BE2C (cell line): Measurements from ENCODE around the gene ZNF626.
"Not testable (repeated sequence)": the region's sequence is repeated elsewhere in the genome, so short reads cannot be mapped to it uniquely, and the experiment has no call there.

Experiments
- DNase-seq: peaks from one replicate; pipeline ENCODE4 v3.0.0-alpha.2; 2020
- H3K27me3 ChIP-seq: fragments of 250-450 bp; sonication (Bioruptor Pico); 2 replicates; pipeline ENCODE4 v1.5.1; 2020; ENCODE audit warnings: mild to moderate bottlenecking
- H3K36me3 ChIP-seq: fragments of 250-450 bp; sonication (Bioruptor Pico); 2 replicates; pipeline ENCODE4 v1.5.1; 2020; ENCODE audit warnings: mild to moderate bottlenecking
- H3K4me1 ChIP-seq: fragments of 250-450 bp; sonication (Bioruptor Pico); 2 replicates; pipeline ENCODE4 v1.5.1; 2020
- H3K4me3 ChIP-seq: 2 replicates; pipeline ENCODE4 v1.5.1; 2011; ENCODE audit warnings: low read depth, low read length
- H3K9me3 ChIP-seq: fragments of 250-450 bp; sonication (Bioruptor Pico); 2 replicates; pipeline ENCODE4 v1.5.1; 2020
- TF ChIP-seq, protein P1 (sequence below): IDR thresholded peaks from 2 replicates; pipeline ENCODE4 v1.5.1; 2012; ENCODE audit warnings: mild to moderate bottlenecking, low read depth, low read length

ZNF626 gene

GRCh38 chr19:20660473-20661140 is 764 bp downstream of the ZNF626 start:
- Histone ChIP-seq H3K36me3 (peaks cover 31% of the 10 kb centered on the region), H3K9me3 (no peaks in the 10 kb centered on the region; the same call in 1 of the 2 replicates), H3K4me1 (no peaks in the 10 kb centered on the region), H3K27me3 (no peaks in the 10 kb centered on the region), H3K4me3 (peak overlapping the region; percentile 69)
- TF ChIP-seq, protein P1, sequence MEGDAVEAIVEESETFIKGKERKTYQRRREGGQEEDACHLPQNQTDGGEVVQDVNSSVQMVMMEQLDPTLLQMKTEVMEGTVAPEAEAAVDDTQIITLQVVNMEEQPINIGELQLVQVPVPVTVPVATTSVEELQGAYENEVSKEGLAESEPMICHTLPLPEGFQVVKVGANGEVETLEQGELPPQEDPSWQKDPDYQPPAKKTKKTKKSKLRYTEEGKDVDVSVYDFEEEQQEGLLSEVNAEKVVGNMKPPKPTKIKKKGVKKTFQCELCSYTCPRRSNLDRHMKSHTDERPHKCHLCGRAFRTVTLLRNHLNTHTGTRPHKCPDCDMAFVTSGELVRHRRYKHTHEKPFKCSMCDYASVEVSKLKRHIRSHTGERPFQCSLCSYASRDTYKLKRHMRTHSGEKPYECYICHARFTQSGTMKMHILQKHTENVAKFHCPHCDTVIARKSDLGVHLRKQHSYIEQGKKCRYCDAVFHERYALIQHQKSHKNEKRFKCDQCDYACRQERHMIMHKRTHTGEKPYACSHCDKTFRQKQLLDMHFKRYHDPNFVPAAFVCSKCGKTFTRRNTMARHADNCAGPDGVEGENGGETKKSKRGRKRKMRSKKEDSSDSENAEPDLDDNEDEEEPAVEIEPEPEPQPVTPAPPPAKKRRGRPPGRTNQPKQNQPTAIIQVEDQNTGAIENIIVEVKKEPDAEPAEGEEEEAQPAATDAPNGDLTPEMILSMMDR = no peak
- DNase-seq = no peak

DNA sequence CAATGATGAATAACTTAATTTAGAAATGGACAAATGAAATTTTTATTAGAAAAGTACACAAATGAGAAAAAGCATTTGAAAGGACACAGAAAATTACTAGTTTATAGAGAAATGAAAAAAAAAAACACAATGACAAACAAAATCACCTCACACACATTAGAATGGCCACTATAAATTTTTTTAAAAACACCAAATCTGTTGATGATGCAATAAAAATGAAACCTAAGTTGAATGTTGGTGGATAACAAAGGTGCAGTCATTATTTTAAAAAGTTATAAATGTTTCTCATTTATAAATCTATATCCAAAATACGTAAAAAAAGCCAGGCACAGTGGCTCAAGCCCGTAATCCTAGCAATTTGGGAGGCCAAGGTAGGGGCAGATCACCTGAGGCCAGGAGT is 20.8 kb downstream of the ZNF626 start:
- H3K4me3 ChIP-seq = no peak overlapping the region
- TF ChIP-seq, protein P1 = no peak
- DNase-seq = no peak
- H3K36me3 ChIP-seq = peaks cover 21% of the 10 kb centered on the region
- H3K27me3 ChIP-seq = no peaks in the 10 kb centered on the region
- H3K4me1 ChIP-seq = no peaks in the 10 kb centered on the region
- no peaks in the 10 kb centered on the region for H3K9me3 ChIP-seq

- Histone ChIP-seq H3K36me3 (peaks cover 17% of the 10 kb centered on the region), H3K9me3 (no peaks in the 10 kb centered on the region)
- TF ChIP-seq, protein P1 = no peak
Observed at GRCh38 chr19:20640023-20640422, 21.3 kb downstream of the ZNF626 start.

GRCh38 chr19:20624560-20624959 is 36.8 kb downstream of the ZNF626 start:
- not testable (repeated sequence) for H3K9me3 ChIP-seq, H3K4me3 ChIP-seq, H3K27me3 ChIP-seq, H3K4me1 ChIP-seq, H3K36me3 ChIP-seq, DNase-seq

More at GRCh38 chr19:20640023-20640422, 21.3 kb downstream of the ZNF626 start:
- no peaks in the 10 kb centered on the region for H3K27me3 ChIP-seq
- no peak for DNase-seq
- no peaks in the 10 kb centered on the region for H3K4me1 ChIP-seq
- no peak overlapping the region for H3K4me3 ChIP-seq

DNA sequence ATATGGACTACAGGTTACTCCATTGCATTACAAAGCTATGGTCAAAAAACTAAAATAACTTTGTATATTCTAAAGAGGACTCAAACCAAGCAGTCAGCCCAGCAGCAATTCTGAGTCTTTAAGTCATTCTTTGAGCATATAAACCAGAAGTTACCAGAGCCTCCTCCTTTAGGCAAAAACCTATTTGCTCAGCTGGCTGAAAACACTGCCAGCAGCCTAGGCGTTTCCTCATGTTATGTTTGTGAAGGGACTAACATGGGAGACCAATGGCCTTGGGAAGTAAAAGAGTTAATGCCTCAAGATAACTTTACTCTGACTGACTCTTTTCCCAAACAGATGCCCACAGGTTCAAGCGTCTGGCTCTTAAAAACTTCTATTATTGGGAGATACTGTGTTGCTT is 45.3 kb downstream of the ZNF626 start:
- Histone ChIP-seq H3K4me1 (no peaks in the 10 kb centered on the region), H3K36me3 (no peaks in the 10 kb centered on the region), H3K27me3 (no peaks in the 10 kb centered on the region), H3K4me3 (no peak overlapping the region), H3K9me3 (no peaks in the 10 kb centered on the region)
- no peak for DNase-seq
- TF ChIP-seq, protein P1 = no peak

DNA sequence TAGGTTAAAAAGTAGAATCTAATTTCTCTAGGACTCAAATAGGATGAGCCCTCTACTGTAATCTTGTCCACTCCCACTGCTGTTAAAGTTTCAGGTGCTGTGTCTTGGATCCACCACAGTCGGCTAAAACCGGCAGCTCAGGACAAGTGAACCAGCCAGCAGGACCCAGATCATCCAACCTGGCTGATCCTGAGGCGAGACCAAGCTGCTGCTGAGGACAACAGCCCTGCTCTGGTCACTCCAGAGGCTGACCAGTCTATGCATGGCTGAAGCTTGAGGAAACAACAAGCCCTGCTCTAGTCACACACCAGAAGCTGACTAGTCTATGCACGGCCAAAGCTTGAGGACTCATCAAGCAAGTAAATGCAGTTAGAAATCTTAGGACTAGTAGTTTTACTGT is 46.4 kb downstream of the ZNF626 start:
- not testable (repeated sequence) for H3K27me3 ChIP-seq, H3K36me3 ChIP-seq

DNA sequence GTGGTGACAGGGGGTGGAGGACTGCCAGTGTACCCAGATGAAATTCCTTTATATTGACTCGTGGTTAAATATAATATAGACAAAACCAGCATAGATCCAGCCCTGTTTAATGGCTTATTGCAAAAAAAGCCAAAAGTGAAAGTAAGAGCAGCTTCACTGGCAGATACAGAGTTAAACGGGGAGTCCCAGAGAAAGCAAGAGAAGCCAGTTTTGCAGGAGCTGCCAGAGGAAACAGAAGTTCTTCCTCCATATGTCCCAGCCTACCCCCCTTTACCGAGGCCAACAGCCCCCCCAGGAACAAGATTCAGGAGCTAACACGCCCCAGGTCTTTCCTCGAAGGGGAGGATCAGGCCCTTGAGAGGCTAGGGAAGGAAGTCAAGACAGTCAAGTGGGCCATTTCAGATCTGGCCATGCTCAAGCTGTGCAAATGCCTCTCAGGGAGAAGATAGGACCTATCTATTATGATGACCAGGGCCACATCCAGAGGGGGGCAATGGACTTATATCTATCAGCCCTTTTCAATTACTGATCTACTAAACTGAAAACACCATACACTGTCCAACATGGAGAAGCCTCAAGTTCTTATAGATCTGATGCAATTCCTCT is 48.6 kb downstream of the ZNF626 start:
- no peak for DNase-seq
- Histone ChIP-seq H3K4me3 (no peak overlapping the region), H3K27me3 (no peaks in the 10 kb centered on the region), H3K4me1 (no peaks in the 10 kb centered on the region), H3K36me3 (no peaks in the 10 kb centered on the region), H3K9me3 (no peaks in the 10 kb centered on the region)
- TF ChIP-seq, protein P1 = no peak

More for the DNA sequence above, 46.4 kb downstream of the ZNF626 start:
- H3K9me3 ChIP-seq, DNase-seq, H3K4me1 ChIP-seq, H3K4me3 ChIP-seq: not testable (repeated sequence)
